ENCODE data around the gene CCNY.

DNA sequence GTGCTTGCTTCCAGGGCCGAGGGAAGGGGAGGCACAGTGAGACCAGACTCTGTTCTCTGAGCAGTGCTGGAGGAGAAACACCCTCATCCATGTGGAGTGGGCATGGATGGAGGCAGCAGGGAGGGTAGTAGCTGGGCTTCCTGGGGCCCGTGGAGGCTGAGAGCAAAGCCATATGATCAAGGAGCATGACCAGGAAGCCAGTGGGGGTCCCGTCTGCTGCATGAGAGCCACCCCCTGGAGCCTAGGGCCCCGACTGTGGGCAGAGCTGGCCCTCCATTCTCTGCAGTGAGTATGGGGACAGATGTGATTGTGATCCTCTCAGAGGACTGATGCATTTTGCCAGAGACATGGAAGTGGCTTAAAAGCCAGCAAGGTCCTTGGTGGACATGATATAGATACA lies 61.6 kb downstream of the CCNY start:
- TF ChIP-seq, protein P1, sequence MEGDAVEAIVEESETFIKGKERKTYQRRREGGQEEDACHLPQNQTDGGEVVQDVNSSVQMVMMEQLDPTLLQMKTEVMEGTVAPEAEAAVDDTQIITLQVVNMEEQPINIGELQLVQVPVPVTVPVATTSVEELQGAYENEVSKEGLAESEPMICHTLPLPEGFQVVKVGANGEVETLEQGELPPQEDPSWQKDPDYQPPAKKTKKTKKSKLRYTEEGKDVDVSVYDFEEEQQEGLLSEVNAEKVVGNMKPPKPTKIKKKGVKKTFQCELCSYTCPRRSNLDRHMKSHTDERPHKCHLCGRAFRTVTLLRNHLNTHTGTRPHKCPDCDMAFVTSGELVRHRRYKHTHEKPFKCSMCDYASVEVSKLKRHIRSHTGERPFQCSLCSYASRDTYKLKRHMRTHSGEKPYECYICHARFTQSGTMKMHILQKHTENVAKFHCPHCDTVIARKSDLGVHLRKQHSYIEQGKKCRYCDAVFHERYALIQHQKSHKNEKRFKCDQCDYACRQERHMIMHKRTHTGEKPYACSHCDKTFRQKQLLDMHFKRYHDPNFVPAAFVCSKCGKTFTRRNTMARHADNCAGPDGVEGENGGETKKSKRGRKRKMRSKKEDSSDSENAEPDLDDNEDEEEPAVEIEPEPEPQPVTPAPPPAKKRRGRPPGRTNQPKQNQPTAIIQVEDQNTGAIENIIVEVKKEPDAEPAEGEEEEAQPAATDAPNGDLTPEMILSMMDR (IDR thresholded peaks at IDR 0.05), result no peak
- no peak for TF ChIP-seq ZFX (IDR thresholded peaks at IDR 0.05; ENCODE audit: borderline replicate concordance)
